Peyer's patch (tissue), 4 donors: Measurements from ENCODE around the gene RPTOR. TPM values are rescaled to one million over a fixed set of nuclear protein-coding genes. Genes with fewer than 3 reads are reported as not detected.

ENCODE experiments used
- DNase-seq, 3 donors: peaks; one replicate each; pipeline ENCODE4 v3.0.0-alpha.2; 2017 to 2019
- H3K27ac ChIP-seq, 4 donors: fragments of 200-600 bp; sonication (generic); one replicate each; pipeline ENCODE4 v1.5.1; 2016 to 2019
- H3K27me3 ChIP-seq, 2 donors: fragments of 200-600 bp; sonication (generic); one replicate each; pipeline ENCODE4 v1.5.1; 2019
- H3K36me3 ChIP-seq, 3 donors: fragments of 200-600 bp; sonication (generic); one replicate each; pipeline ENCODE4 v1.5.1; 2016 to 2019
- H3K4me1 ChIP-seq, 4 donors: fragments of 200-600 bp; sonication (generic); one replicate each; pipeline ENCODE4 v1.5.1; 2016 to 2019
- H3K4me3 ChIP-seq, 4 donors: fragments of 200-600 bp; sonication (generic); 1 replicate in 3 of 4; 2 replicates in 1 of 4; pipeline ENCODE4 v1.5.1; 2016 to 2019; ENCODE audit warnings: mild to moderate bottlenecking in 1 of 4
- H3K9me3 ChIP-seq, 4 donors: fragments of 200-600 bp; sonication (generic); one replicate each; pipeline ENCODE4 v1.5.1; 2016 to 2019; ENCODE audit warnings: mild to moderate bottlenecking in 1 of 4
- CTCF ChIP-seq, 6 experiments: fragments of 450-650 bp in 4 of 6; fragments of 200-600 bp in 2 of 6; sonication (generic) in 1 of 6; IDR thresholded peaks; one replicate each; pipeline ENCODE4 v1.5.1; 2017 to 2019; ENCODE audit warnings: antibody characterized with exemption in 6 of 6, mild to moderate bottlenecking in 3 of 6, moderate library complexity in 1 of 6
- POLR2A ChIP-seq, 2 donors: fragments of 450-650 bp; IDR thresholded peaks; one replicate each; pipeline ENCODE4 v1.5.1; 2017; ENCODE audit warnings: antibody characterized with exemption in 2 of 2, mild to moderate bottlenecking in 2 of 2, moderate library complexity in 2 of 2
- total RNA-seq, 4 donors: library from RNA; depleted of rRNA; stranded (reverse); fragments of >200 nt; gene quantifications; one replicate each; pipeline ENCODE4 v1.1.0, GENCODE V29; 2016

Gene RPTOR
- total RNA-seq, 4 donors from 2014 or later, result 42.4 to 73.6 (median 64.2) TPM

- TF ChIP-seq POLR2A (IDR thresholded peaks at IDR 0.05) (no peak), CTCF (IDR thresholded peaks at IDR 0.05) (no peak)
- DNase-seq, result peak in 1 of 3 donors; percentile 48
- Histone ChIP-seq H3K27me3 (no peaks in the 10 kb centered on the region), H3K36me3 (no peaks in the 10 kb centered on the region), H3K27ac (peak overlapping the region in 2 of 4 donors; percentile 43 to 57), H3K4me3 (no peak overlapping the region), H3K4me1 (peaks cover 0 to 28% (median 6%) of the 10 kb centered on the region in 4 donors), H3K9me3 (no peaks in the 10 kb centered on the region)
Observed at GRCh38 chr17:80663781-80664206, 119.2 kb downstream of the RPTOR start.

GRCh38 chr17:80664217-80664790 is 119.7 kb downstream of the RPTOR start:
- Histone ChIP-seq H3K4me3 (no peak overlapping the region), H3K36me3 (no peaks in the 10 kb centered on the region), H3K9me3 (no peaks in the 10 kb centered on the region), H3K27me3 (no peaks in the 10 kb centered on the region), H3K4me1 (peaks cover 0 to 28% (median 6%) of the 10 kb centered on the region in 4 donors), H3K27ac (peak overlapping the region in 2 of 4 donors; percentile 43 to 57)
- peak in 1 of 3 donors; percentile 40 for DNase-seq
- TF ChIP-seq POLR2A (IDR thresholded peaks at IDR 0.05), result no peak
- no peak for TF ChIP-seq CTCF (IDR thresholded peaks at IDR 0.05)

- peak in 1 of 3 donors; percentile 15 for DNase-seq
- Histone ChIP-seq H3K4me1 (peaks cover 0 to 28% (median 6%) of the 10 kb centered on the region in 4 donors), H3K4me3 (no peak overlapping the region), H3K9me3 (no peaks in the 10 kb centered on the region), H3K27me3 (no peaks in the 10 kb centered on the region), H3K36me3 (no peaks in the 10 kb centered on the region), H3K27ac (no peak overlapping the region)
- TF ChIP-seq CTCF (IDR thresholded peaks at IDR 0.05), result no peak
- no peak for TF ChIP-seq POLR2A (IDR thresholded peaks at IDR 0.05)
Observed at GRCh38 chr17:80665792-80666191, 121.2 kb downstream of the RPTOR start.

GRCh38 chr17:80666867-80667266 is 122.2 kb downstream of the RPTOR start:
- no peaks in the 10 kb centered on the region for H3K36me3 ChIP-seq
- H3K27me3 ChIP-seq, result no peaks in the 10 kb centered on the region
- no peak overlapping the region for H3K4me3 ChIP-seq
- H3K27ac ChIP-seq, result no peak overlapping the region
- no peaks in the 10 kb centered on the region for H3K9me3 ChIP-seq
- TF ChIP-seq CTCF (IDR thresholded peaks at IDR 0.05) (no peak), POLR2A (IDR thresholded peaks at IDR 0.05) (no peak)
- peak in 1 of 3 donors; percentile 38 for DNase-seq
- peaks cover 3 to 28% (median 8%) of the 10 kb centered on the region in 4 donors for H3K4me1 ChIP-seq

- Histone ChIP-seq H3K27ac (no peak overlapping the region), H3K36me3 (no peaks in the 10 kb centered on the region), H3K27me3 (no peaks in the 10 kb centered on the region), H3K4me1 (peaks cover 4 to 28% (median 8%) of the 10 kb centered on the region in 4 donors), H3K9me3 (no peaks in the 10 kb centered on the region), H3K4me3 (no peak overlapping the region)
- DNase-seq, result no peak
- TF ChIP-seq POLR2A (IDR thresholded peaks at IDR 0.05) (no peak), CTCF (IDR thresholded peaks at IDR 0.05) (no peak)
Observed at GRCh38 chr17:80667462-80668277, 123.0 kb downstream of the RPTOR start.
